GM12872 (cell line): ENCODE data around the gene C2CD2L.

Source experiments
- CTCF ChIP-seq: IDR thresholded peaks from 3 replicates; pipeline ENCODE4 v1.5.1; 2011; ENCODE audit warnings: low read depth, mild to moderate bottlenecking, low read length, moderate library complexity; ENCODE audit not compliant: insufficient read depth

The C2CD2L gene

GRCh38 chr11:119089319-119089718 lies 17.8 kb upstream of the C2CD2L start:
- TF ChIP-seq CTCF, result no peak

- TF ChIP-seq CTCF, result no peak
These were observed 16.0 kb upstream of the C2CD2L start for GRCh38 chr11:119091178-119091577.

- TF ChIP-seq CTCF, result no peak
These were observed 14.9 kb upstream of the C2CD2L start for GRCh38 chr11:119091966-119092879.

GRCh38 chr11:119092880-119093842 lies 14.0 kb upstream of the C2CD2L start:
- TF ChIP-seq CTCF, result no peak

- no peak for TF ChIP-seq CTCF
These were observed 13.0 kb upstream of the C2CD2L start for GRCh38 chr11:119093942-119094815.

GRCh38 chr11:119094816-119095065 lies 12.4 kb upstream of the C2CD2L start:
- TF ChIP-seq CTCF, result peak; percentile 72
